DMS153 treated with DMSO at 0.1 percent for 48 hours (cell line): ENCODE data around the gene CCNA2.
A peak's percentile ranks its signal among the peaks of the same experiment; 100 is the strongest.

ENCODE experiments used
- DNase-seq: peaks from one replicate; lab custom pipeline; 2025; ENCODE audit not compliant: unreplicated experiment; lab: John Stamatoyannopoulos, UW

CCNA2 gene

GRCh38 chr4:121806411-121806810, 17.3 kb downstream of the CCNA2 start:
- DNase-seq: no peak

DNA sequence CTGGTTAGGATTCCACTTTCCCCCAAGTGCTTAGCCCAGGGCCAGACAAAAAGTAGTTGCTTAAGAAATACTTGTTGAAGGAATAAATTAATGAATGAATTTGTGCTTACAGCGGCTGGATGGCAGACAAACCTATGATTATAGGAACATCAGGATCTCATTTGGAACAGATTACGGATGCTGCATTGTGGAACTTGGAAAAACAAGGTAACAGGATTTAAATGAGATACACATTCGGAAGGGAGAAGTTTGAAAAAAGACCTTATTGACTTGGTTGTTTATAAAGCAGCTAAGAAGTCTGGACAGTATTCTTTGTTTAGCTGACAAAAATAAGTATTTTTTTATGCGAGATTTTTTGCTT, 22.0 kb downstream of the CCNA2 start:
- DNase-seq: no peak

- peak; percentile 78 for DNase-seq
These were observed 22.5 kb downstream of the CCNA2 start, which contains the start of gene EXOSC9 for GRCh38 chr4:121800961-121801714. Gene EXOSC9 (plus strand): TSS chr4:121801323. CDS start chr4:121801425, 102 bp downstream.

DNA sequence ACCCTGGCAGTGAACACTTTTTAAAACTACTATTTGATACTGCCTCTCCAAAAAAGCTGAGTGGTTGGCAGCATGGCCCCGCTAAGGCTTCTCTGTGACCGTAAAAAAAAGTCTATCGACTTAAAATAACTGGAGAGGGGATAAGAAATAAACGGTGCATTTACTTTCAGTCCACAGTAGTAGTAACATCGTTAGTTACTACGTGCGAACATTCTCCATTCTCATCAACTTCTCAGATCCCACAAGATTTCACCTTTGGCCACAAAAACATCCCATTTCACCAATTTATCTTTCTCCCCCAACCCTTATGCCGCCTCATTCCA, 23.1 kb downstream of the CCNA2 start:
- no peak for DNase-seq

GRCh38 chr4:121799867-121800501, 23.7 kb downstream of the CCNA2 start:
- no peak for DNase-seq

GRCh38 chr4:121799208-121799823, 24.4 kb downstream of the CCNA2 start:
- no peak for DNase-seq

DNA sequence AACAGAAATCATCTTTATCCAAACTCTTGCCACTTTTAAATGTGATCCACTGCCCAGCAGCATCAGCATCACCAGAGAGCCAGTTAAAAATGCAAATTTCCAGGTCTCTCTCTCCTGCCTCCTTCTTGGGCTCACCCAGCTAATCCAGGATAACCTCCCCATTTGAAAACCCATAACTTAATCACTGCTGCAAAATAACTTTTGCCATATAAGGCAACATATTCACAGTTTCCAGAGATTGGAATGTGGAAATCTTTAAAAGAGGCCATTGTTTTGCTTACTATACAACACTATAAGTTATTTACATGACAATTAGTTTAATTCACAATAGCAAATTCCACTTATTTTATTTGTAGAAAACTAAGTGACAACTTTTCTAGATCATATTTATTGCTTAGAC, 27.4 kb downstream of the CCNA2 start:
- no peak for DNase-seq

GRCh38 chr4:121794505-121795188, 29.0 kb downstream of the CCNA2 start:
- no peak for DNase-seq

DNA sequence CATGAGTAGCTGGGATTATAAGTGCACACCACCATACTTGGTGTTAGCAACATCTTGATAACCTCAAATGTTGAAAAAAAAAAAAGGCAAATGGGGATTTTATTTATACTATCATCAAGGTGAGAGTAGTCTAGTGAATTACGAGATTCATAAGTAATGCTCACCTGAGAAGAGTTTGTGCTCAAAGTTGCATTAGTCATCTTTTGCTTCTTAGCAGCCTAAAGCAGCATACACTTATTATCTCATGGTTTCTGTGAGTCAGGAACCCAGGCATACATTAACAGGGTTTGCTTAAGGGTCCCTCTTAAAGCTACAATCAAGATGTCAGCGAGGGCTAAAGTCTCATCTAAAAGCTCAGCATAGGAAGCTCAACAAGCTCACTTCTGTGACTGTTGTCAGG, 30.7 kb downstream of the CCNA2 start:
- no peak for DNase-seq

DNA sequence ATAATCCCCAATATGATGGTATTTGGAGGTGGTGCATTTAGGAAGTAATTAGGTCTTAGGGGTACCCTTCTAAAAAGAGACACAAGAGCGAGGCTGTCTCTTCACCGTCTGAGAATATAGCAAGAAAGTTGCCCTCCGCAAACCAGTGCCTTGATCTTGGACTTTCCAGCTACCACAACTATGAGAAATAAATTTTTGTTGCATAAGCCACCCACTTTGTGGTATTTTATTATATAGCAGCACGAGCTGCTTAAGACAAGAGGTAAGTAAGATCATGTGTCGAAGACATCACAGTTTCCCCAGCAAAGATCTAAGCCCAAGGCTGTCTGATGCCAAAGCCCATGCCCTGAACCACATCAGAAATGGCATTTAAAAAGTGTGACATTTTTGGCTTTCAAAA, 32.2 kb downstream of the CCNA2 start:
- no peak for DNase-seq

- DNase-seq: no peak
These were observed 32.7 kb downstream of the CCNA2 start for GRCh38 chr4:121790976-121791375.

DNA sequence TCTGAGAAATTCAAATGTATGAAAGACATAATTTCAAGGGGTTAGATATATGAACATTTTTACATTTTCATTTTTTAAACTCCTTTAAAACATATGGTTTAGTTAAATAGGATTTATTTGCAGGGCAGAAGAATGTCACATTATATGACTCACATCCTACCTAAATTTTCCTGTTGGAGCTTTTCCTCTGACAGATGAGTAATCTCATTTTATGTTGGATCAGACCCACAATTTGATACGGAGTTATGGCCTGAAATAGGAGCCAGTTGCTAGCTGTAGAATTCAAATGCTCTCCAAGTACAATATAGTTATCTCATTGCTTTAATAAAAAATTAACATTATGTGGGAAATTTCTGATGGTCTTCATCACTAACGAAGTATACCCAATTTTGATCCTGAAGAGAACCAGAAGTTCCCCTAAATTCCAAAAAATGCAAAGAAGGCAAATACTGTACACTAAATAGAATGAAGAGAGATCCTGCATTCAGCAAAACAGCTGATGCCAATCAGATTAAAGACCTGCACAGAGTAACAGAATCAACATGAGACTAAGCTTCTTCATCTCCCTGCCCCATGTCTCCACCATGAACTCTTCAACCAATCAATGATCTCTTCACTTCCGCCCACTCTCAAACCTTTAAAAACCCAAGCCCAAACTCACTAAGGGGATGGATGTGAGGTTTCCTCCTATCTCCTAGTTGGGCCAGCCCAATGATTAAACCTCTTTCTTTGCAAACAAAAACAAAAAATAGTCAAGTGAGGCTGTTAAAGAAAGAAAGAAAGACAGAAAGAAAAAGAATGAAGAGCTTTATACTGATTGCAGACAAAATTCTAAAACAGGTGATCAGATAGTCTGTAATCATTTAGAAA, 33.5 kb downstream of the CCNA2 start:
- DNase-seq: no peak

DNA sequence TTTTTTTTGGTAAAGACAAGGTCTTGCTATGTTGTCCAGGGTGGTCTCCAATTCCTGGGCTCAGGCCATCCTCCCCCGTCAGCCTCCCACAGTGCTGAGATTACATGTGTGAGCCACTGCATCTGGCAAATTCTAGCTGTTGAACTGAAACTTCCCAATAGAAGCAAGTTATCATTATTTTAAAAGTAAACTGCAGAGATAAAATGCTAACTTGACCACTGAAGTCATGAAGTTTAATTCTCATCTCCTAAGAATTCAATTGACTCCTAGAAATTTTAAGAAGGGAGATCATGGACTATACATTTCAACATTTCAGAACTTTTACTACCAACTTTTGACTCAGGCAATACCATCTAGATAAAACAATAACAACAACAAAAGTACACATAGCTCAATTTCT, 34.2 kb downstream of the CCNA2 start:
- DNase-seq: no peak

GRCh38 chr4:121788896-121789295, 34.8 kb downstream of the CCNA2 start:
- DNase-seq: no peak

- no peak for DNase-seq
These were observed 37.5 kb downstream of the CCNA2 start for GRCh38 chr4:121786221-121786620.

- no peak for DNase-seq
These were observed 38.2 kb downstream of the CCNA2 start for GRCh38 chr4:121785479-121785878.

DNA sequence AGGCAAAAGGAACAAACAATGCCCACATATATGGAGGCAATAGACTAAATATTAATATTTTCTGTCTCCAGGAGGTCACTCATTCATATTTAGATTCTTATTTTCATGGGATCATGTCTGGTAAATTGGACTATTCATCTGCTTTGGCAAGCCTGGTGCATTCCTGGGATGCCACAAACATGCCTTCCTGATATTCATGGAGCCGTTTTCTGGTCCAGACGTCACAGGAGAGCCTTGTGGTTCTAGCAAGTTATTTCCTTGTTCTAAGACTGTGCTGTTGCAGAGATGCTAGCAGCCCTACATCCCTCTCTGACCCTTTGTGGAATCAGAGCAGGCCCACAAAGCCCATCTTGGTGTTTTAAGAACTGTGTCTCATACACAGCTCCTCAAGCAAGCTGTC, 38.7 kb downstream of the CCNA2 start:
- DNase-seq: no peak

- DNase-seq: no peak
These were observed 39.3 kb downstream of the CCNA2 start for GRCh38 chr4:121784401-121784800.

DNA sequence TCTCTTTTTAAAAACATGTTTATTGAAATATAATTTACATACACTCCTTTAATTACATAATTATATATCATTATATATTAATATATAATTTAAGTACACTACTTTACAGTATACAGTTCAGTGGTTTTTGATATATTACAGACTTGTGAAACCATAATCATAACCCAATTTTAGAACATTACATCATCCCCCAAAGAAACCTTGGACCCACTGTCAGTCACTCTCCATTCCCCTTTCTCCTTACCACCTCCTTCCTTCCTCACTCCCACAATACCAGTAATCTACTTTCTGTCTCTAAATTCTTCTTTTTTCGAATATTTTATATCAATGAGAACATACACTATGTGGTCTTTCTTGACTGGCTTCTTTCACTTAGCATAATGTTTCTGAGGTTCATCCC, 40.5 kb downstream of the CCNA2 start:
- DNase-seq: no peak

- no peak for DNase-seq
These were observed 44.6 kb downstream of the CCNA2 start for GRCh38 chr4:121778991-121779628.

DNA sequence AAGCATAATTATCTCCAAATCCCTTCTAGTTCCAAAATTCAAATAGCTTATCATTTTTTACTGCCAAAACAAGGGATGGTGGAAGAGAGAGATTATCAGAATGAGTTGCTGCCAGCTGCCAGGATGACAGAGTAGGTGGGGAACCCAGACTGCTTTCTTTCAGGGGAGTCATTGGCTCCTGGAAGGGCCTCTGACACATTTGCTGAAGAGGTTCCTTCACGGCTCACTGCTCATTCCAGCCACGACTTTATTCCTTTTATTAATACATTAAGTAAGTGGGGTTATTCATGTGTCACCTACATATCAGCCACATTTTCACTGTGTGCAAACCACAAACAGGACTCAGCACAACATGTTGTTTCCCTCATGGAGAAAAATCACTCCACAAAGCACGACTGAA, 46.1 kb downstream of the CCNA2 start:
- DNase-seq: no peak
